Testis (tissue), 3 donors: ENCODE measurements around the gene SLC39A8. TPM values are rescaled to one million over a fixed set of nuclear protein-coding genes. Genes with fewer than 3 reads are reported as not detected.

ENCODE experiments used
- DNase-seq: peaks from one replicate; pipeline ENCODE4 v3.0.0-alpha.2; 2019
- H3K27ac ChIP-seq, 2 donors: fragments of 200-600 bp; sonication (generic); one replicate each; pipeline ENCODE4 v1.5.1; 2019
- H3K27me3 ChIP-seq: fragments of 200-600 bp; sonication (generic); one replicate; pipeline ENCODE4 v1.5.1; 2019
- H3K36me3 ChIP-seq: fragments of 200-600 bp; sonication (generic); one replicate; pipeline ENCODE4 v1.5.1; 2017; ENCODE audit warnings: low read depth; ENCODE audit errors: missing control alignments
- H3K4me1 ChIP-seq: fragments of 200-600 bp; sonication (generic); one replicate; pipeline ENCODE4 v1.5.1; 2019
- H3K4me3 ChIP-seq, 2 donors: fragments of 200-600 bp; sonication (generic); one replicate each; pipeline ENCODE4 v1.5.1; 2017 to 2019
- H3K9me3 ChIP-seq: fragments of 200-600 bp; sonication (generic); one replicate; pipeline ENCODE4 v1.5.1; 2017
- POLR2A ChIP-seq: fragments of 450-650 bp; IDR thresholded peaks from one replicate; pipeline ENCODE4 v1.6.1; 2017; ENCODE audit warnings: antibody characterized with exemption, mild to moderate bottlenecking, moderate library complexity
- WGBS, 2 donors: methylation state at CpG; one replicate each; pipeline ENCODE4 v1.1.5; 2018; 5-methylcytosine and 5-hydroxymethylcytosine counted together
- intact Hi-C: fragments of 100-400 bp; cut with DNase I; formaldehyde crosslinking; loops from one replicate; pipeline ENCODE4 v1.15.1; 2023; ENCODE audit warnings: low total_unique reads
- polyA plus RNA-seq: library from polyadenylated mRNA; stranded (reverse); fragments of 350-450 nt; fragmentation: Illumina TruSeq; extraction: RNeasy Lipid Tissue Mini Kit (QIAGEN cat#74804); gene quantifications from one replicate; pipeline ENCODE4 v1.2.3, GENCODE V29; 2014; ENCODE audit warnings: low read depth, low replicate concordance; ENCODE audit not compliant: insufficient read depth
- total RNA-seq, 2 donors: library from RNA; depleted of rRNA; stranded (reverse); fragments of >200 nt; gene quantifications; one replicate each; pipeline ENCODE4 v1.2.3, GENCODE V29; 2016
- TF ChIP-seq, protein P1 (sequence below), 3 experiments: fragments of 450-650 bp in 2 of 3; fragments of 200-600 bp in 1 of 3; sonication (generic) in 1 of 3; IDR thresholded peaks; one replicate each; pipeline ENCODE4 v1.5.1; 2016 to 2019; ENCODE audit warnings: antibody characterized with exemption in 3 of 3, mild to moderate bottlenecking in 2 of 3, moderate library complexity in 1 of 3

The SLC39A8 gene
- total and polyA plus RNA-seq, 3 donors from 2014 or later = 4.5 to 5.8 (median 5.3) TPM

DNA sequence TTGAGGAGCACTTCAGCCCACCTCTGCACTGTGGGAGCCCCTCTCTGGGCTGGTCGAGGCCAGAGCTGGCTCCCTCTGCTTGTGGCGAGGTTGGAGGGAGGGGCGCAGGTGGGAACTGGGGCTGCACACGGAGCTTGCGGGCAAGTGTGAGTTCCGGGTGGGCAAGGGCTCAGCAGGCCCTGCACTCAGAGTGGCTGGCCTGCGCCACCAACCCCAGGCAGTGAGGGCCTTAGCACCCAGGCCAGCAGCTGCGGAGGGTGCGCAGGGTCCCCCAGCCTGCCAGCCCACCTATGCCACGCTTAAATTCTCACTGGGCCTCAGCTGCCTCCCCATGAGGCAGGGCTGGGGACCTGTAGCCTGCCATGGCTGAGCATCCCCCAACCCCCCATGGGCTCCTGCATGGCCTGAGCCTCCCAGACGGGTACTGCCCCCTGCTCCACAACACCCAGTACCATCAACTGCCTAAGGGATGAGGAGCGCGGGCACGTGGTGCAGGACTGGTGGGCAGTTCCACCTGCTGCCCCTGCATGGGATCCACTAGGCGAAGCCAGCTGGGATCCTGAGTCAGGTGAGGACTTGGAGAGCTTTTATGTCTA lies 110.9 kb downstream of the SLC39A8 start:
- Histone ChIP-seq H3K4me3 (no peak overlapping the region), H3K4me1 (no peaks in the 10 kb centered on the region), H3K27ac (no peak overlapping the region), H3K27me3 (no peaks in the 10 kb centered on the region), H3K9me3 (no peaks in the 10 kb centered on the region), H3K36me3 (no peaks in the 10 kb centered on the region)
- 92 to 93% methylated on average over 11 to 12 of the region's 15 CpGs for WGBS, 2 donors
- no peak for DNase-seq
- intact Hi-C loops = no loop called here
- no peak for TF ChIP-seq POLR2A
- TF ChIP-seq, protein P1, sequence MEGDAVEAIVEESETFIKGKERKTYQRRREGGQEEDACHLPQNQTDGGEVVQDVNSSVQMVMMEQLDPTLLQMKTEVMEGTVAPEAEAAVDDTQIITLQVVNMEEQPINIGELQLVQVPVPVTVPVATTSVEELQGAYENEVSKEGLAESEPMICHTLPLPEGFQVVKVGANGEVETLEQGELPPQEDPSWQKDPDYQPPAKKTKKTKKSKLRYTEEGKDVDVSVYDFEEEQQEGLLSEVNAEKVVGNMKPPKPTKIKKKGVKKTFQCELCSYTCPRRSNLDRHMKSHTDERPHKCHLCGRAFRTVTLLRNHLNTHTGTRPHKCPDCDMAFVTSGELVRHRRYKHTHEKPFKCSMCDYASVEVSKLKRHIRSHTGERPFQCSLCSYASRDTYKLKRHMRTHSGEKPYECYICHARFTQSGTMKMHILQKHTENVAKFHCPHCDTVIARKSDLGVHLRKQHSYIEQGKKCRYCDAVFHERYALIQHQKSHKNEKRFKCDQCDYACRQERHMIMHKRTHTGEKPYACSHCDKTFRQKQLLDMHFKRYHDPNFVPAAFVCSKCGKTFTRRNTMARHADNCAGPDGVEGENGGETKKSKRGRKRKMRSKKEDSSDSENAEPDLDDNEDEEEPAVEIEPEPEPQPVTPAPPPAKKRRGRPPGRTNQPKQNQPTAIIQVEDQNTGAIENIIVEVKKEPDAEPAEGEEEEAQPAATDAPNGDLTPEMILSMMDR (IDR thresholded peaks at IDR 0.05) = no peak

DNA sequence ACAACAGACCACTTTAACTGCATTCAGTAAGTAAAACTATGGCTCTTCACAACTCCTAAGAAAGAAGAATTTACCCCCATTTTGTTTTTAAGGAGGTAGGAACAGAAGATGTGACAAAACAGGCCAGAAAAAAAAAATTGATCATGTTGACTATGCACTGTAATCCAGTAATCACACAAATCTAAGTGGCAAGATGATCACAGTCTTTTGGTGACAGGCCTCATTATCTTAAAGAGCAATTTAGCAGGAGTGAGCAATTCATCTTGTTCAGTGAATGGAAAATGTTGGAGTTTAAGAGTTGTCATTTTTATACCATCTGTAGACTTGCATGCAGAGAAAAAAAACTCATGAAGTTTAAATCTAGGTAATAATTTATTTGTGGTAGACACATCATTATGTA lies 115.1 kb downstream of the SLC39A8 start:
- H3K27ac ChIP-seq = no peak overlapping the region
- no peak overlapping the region for H3K4me3 ChIP-seq
- H3K4me1 ChIP-seq = no peaks in the 10 kb centered on the region
- H3K27me3 ChIP-seq = no peaks in the 10 kb centered on the region
- no peaks in the 10 kb centered on the region for H3K36me3 ChIP-seq
- intact Hi-C loops = no loop called here
- no peak for DNase-seq
- TF ChIP-seq, protein P1 (IDR thresholded peaks at IDR 0.05) = no peak
- TF ChIP-seq POLR2A = no peak
- H3K9me3 ChIP-seq = no peaks in the 10 kb centered on the region

DNA sequence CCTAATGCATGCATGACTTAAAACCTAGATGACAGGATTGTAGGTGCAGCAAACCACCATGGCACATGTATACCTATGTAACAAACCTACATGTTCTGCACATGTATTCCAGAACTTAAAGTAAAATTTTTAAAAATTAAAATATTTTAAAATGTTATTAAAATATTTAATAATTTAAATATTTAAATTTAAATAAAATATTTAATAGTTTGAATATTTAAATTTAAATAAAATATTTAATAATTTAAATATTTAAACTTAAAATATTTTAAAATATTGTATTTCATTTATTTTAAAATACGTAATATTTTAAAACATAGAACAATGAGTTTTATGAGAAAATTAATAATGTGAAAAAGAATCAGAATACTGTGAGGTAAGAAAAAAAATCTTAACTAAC lies 117.9 kb downstream of the SLC39A8 start:
- Histone ChIP-seq H3K27me3 (no peaks in the 10 kb centered on the region), H3K27ac (no peak overlapping the region), H3K4me1 (no peaks in the 10 kb centered on the region), H3K9me3 (no peaks in the 10 kb centered on the region), H3K4me3 (no peak overlapping the region), H3K36me3 (no peaks in the 10 kb centered on the region)
- no peak for TF ChIP-seq POLR2A
- TF ChIP-seq, protein P1 (IDR thresholded peaks at IDR 0.05) = no peak
- 90 to 95% methylated on average over 1 of the region's 1 CpG for WGBS, 2 donors
- intact Hi-C loops = no loop called here
- no peak for DNase-seq

DNA sequence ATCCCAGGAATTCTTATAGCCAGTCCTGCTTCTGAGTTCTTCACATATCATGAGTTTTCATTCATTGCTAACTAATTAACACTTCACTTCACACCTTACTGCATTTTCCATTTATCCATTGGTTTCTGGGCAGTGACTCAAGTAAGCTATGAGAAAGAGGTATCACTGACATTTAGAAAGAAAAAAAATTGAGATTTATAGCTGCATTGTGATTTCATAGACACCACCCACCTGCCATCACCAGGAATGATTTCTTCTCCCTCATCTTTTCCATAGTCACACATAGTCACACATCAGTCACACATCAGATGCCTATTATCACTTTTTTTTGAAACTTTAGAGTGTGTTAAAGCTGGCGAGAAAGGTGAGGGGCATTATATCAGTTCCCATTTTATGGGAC lies 121.8 kb downstream of the SLC39A8 start:
- H3K9me3 ChIP-seq = no peaks in the 10 kb centered on the region
- no peak overlapping the region for H3K27ac ChIP-seq
- no peak overlapping the region for H3K4me3 ChIP-seq
- intact Hi-C loops = no loop called here
- TF ChIP-seq, protein P1 (IDR thresholded peaks at IDR 0.05) = no peak
- TF ChIP-seq POLR2A = no peak
- H3K36me3 ChIP-seq = no peaks in the 10 kb centered on the region
- DNase-seq = no peak
- no peaks in the 10 kb centered on the region for H3K4me1 ChIP-seq
- WGBS, 2 donors = 86 to 94% methylated on average over 1 of the region's 1 CpG
- no peaks in the 10 kb centered on the region for H3K27me3 ChIP-seq

DNA sequence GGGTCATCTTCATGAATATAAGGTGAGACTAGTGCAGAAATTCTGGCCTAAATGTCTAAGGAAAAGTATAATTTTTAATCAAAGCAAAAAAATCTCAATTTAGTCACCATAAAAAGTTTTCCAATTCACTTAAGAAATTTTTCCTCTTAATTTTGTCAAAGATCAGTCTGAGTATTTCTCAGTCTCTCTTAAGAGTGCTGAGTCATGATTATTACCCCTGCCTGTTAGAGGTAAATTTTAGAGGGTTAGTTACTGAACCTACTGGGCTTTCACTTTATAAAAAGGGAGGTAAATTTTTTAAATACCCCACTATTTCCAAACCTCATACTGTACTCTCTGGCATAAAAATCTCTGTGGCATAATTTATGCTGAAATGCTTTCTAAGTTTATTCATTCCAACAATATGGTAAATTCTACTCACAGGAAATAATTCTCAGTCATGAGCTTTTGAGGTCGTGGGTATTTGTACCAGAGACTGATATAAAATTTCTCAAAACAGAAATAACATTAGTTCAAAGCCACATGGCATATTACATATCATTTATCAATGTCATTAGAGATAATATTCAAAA lies 122.4 kb downstream of the SLC39A8 start:
- Histone ChIP-seq H3K9me3 (no peaks in the 10 kb centered on the region), H3K27me3 (no peaks in the 10 kb centered on the region), H3K36me3 (no peaks in the 10 kb centered on the region), H3K4me3 (no peak overlapping the region), H3K27ac (no peak overlapping the region), H3K4me1 (no peaks in the 10 kb centered on the region)
- intact Hi-C loops = no loop called here
- no peak for DNase-seq
- WGBS, 2 donors = 60 to 79% methylated on average over 1 of the region's 1 CpG
- TF ChIP-seq, protein P1 (IDR thresholded peaks at IDR 0.05) = no peak
- TF ChIP-seq POLR2A = no peak
